Fibroblast of pulmonary artery (primary cell): ENCODE results near the gene STOML1.

Experiments used
- DNase-seq: peaks from one replicate; pipeline ENCODE4 v3.0.0-alpha.2; 2010; ENCODE audit warnings: low read depth
- H3K4me3 ChIP-seq: replicated peaks from 2 replicates; pipeline ENCODE4 v1.5.1; 2011; ENCODE audit warnings: low read depth, mild to moderate bottlenecking, control low read depth, low read length, moderate library complexity
- CTCF ChIP-seq: IDR thresholded peaks from 2 replicates; pipeline ENCODE4 v1.5.1; 2011; ENCODE audit warnings: mild to moderate bottlenecking, control low read depth, low read length, inconsistent platforms; ENCODE audit errors: missing control alignments

Gene STOML1

GRCh38 chr15:73955861-73956742, 36.0 kb downstream of the STOML1 start:
- no peak for TF ChIP-seq CTCF
- no peak for DNase-seq
- no peak overlapping the region for H3K4me3 ChIP-seq

GRCh38 chr15:73955326-73955725, 36.8 kb downstream of the STOML1 start:
- H3K4me3 ChIP-seq = no peak overlapping the region
- DNase-seq = no peak
- TF ChIP-seq CTCF = no peak

GRCh38 chr15:73954188-73955145, 37.6 kb downstream of the STOML1 start:
- no peak for TF ChIP-seq CTCF
- H3K4me3 ChIP-seq = no peak overlapping the region
- no peak for DNase-seq

GRCh38 chr15:73952913-73953750, 39.0 kb downstream of the STOML1 start:
- no peak for DNase-seq
- TF ChIP-seq CTCF = no peak
- no peak overlapping the region for H3K4me3 ChIP-seq

GRCh38 chr15:73952171-73952912, 39.8 kb downstream of the STOML1 start:
- no peak for TF ChIP-seq CTCF
- DNase-seq = no peak
- no peak overlapping the region for H3K4me3 ChIP-seq

GRCh38 chr15:73951601-73952000, 40.5 kb downstream of the STOML1 start:
- DNase-seq = no peak
- no peak overlapping the region for H3K4me3 ChIP-seq
- TF ChIP-seq CTCF = no peak
